Measurements from ENCODE around the gene BTNL8. TPM values are rescaled to one million over a fixed set of nuclear protein-coding genes. Genes with fewer than 3 reads are reported as not detected.
A peak's percentile ranks its signal among the peaks of the same experiment; 100 is the strongest.
"Not testable (repeated sequence)": the region's sequence is repeated elsewhere in the genome, so short reads cannot be mapped to it uniquely, and the experiment has no call there.

The BTNL8 gene
- total and polyA plus RNA-seq, 2 of the 13 experiments (the other 11 are each of a cell fraction or from before 2014, with no cell fraction given) = not detected

DNA sequence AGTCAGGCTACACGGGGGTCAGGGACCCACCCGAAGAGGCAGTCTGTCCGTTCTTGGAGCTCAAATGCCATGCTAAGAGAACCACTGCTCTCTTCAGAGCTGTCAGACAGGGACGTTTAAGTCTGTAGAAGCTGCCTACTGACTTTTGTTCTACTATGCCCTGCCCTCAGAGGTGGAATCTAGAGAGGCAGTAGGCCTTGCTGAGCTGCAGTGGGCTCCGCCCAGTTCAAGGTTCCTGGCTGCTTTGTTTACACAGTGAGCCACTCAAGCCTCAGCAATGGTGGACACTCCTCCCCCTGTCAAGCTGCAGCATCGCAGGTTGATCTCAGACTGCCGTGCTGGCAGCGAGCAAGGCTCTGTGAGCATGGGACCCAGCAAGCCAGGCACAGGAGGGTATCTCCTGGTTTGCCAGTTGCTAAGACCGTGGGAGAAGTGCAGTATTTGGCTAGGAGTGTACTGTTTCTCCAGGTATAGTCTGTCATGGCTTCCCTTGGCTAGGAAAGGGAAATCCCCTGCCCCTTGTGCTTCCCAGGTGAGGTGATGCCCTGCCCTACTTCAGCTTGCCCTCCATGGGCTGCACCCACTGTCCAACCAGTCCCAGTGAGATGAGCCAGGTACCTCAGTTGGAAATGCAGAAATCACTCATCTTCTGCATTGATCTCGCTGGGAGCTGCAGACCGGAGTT is 13.0 kb upstream of the BTNL8 start (continued):
- TF ChIP-seq, protein P1, sequence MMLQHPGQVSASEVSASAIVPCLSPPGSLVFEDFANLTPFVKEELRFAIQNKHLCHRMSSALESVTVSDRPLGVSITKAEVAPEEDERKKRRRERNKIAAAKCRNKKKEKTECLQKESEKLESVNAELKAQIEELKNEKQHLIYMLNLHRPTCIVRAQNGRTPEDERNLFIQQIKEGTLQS (CRISPR knock-in tag; IDR thresholded peaks at IDR 0.05) = peak; percentile 47; the same call in 1 of the 2 replicates
- TF ChIP-seq SPEN (CRISPR knock-in tag; IDR thresholded peaks at IDR 0.05; ENCODE audit: low read depth) = peak; percentile 87
- peak; percentile 84 for TF ChIP-seq TEAD3 (CRISPR knock-in tag; optimal IDR thresholded peaks at IDR 0.05; ENCODE audit: borderline replicate concordance)
- TF ChIP-seq ELF1 (CRISPR knock-in tag; IDR thresholded peaks at IDR 0.05) = 0 out of 2 replicates have a peak, but pooled peaks have one; percentile 25
- not testable (repeated sequence) for TF ChIP-seq FOXP1, SOX6 (IDR thresholded peaks at IDR 0.05)
- TF ChIP-seq FOXP1 (CRISPR knock-in tag; IDR thresholded peaks at IDR 0.05) = peak; percentile 24; the same call in 1 of the 2 replicates
- peak; percentile 98 for TF ChIP-seq FOXA3 (CRISPR knock-in tag; IDR thresholded peaks at IDR 0.05)
- peak; percentile 99 for TF ChIP-seq SP5 (CRISPR knock-in tag; IDR thresholded peaks at IDR 0.05; ENCODE audit: borderline replicate concordance, low read depth)
- peak; percentile 61 for TF ChIP-seq CBX1 (IDR thresholded peaks at IDR 0.05; ENCODE audit: low read depth)
- 0 out of 2 replicates have a peak, but pooled peaks have one; percentile 24 for TF ChIP-seq ZNF724P (CRISPR knock-in tag; IDR thresholded peaks at IDR 0.05; ENCODE audit: borderline replicate concordance)
- peak; percentile 41; the same call in 1 of the 2 replicates for TF ChIP-seq PHF20 (CRISPR knock-in tag; IDR thresholded peaks at IDR 0.05)
- TF ChIP-seq ZNF230 (CRISPR knock-in tag; IDR thresholded peaks at IDR 0.05) = 0 out of 2 replicates have a peak, but pooled peaks have one; percentile 59
- TF ChIP-seq GABPB1 (CRISPR knock-in tag; IDR thresholded peaks at IDR 0.05) = peak; percentile 41
- peak; percentile 44; the same call in 1 of the 2 replicates for TF ChIP-seq NCOA2 (CRISPR knock-in tag; IDR thresholded peaks at IDR 0.05)
- peak; percentile 59; the same call in 1 of the 2 replicates for TF ChIP-seq ERF (CRISPR knock-in tag; IDR thresholded peaks at IDR 0.05)
- TF ChIP-seq GATAD1 (CRISPR knock-in tag; IDR thresholded peaks at IDR 0.05) = peak; percentile 50; the same call in 1 of the 2 replicates
- TF ChIP-seq PHF21A (CRISPR knock-in tag; IDR thresholded peaks at IDR 0.05) = 0 out of 2 replicates have a peak, but pooled peaks have one; percentile 47
- TF ChIP-seq CEBPG (CRISPR knock-in tag; IDR thresholded peaks at IDR 0.05) = peak; percentile 36; the same call in 1 of the 2 replicates
- 0 out of 2 replicates have a peak, but pooled peaks have one; percentile 41 for TF ChIP-seq RNF2 (conservative IDR thresholded peaks at IDR 0.05; ENCODE audit: low read depth)
- TF ChIP-seq HDAC1 (CRISPR knock-in tag; IDR thresholded peaks at IDR 0.05) = peak; percentile 13; the same call in 1 of the 2 replicates
- TF ChIP-seq HMG20A (CRISPR knock-in tag; IDR thresholded peaks at IDR 0.05; ENCODE audit: borderline replicate concordance) = peak; percentile 49; the same call in 1 of the 2 replicates
- TF ChIP-seq, protein P2, sequence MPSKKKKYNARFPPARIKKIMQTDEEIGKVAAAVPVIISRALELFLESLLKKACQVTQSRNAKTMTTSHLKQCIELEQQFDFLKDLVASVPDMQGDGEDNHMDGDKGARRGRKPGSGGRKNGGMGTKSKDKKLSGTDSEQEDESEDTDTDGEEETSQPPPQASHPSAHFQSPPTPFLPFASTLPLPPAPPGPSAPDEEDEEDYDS (CRISPR knock-in tag; IDR thresholded peaks at IDR 0.05) = peak; percentile 40; the same call in 1 of the 2 replicates
- TF ChIP-seq, protein P3, sequence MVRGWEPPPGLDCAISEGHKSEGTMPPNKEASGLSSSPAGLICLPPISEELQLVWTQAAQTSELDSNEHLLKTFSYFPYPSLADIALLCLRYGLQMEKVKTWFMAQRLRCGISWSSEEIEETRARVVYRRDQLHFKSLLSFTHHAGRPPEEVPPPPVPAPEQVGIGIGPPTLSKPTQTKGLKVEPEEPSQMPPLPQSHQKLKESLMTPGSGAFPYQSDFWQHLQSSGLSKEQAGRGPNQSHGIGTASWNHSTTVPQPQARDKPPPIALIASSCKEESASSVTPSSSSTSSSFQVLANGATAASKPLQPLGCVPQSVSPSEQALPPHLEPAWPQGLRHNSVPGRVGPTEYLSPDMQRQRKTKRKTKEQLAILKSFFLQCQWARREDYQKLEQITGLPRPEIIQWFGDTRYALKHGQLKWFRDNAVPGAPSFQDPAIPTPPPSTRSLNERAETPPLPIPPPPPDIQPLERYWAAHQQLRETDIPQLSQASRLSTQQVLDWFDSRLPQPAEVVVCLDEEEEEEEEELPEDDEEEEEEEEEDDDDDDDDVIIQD (CRISPR knock-in tag; IDR thresholded peaks at IDR 0.05; ENCODE audit: low read depth) = peak; percentile 63; the same call in 1 of the 2 replicates
- peak; percentile 36 for TF ChIP-seq ZNF781 (CRISPR knock-in tag; IDR thresholded peaks at IDR 0.05; ENCODE audit: borderline replicate concordance, not compliant biosample characterization)
- TF ChIP-seq HDAC2 (CRISPR knock-in tag; IDR thresholded peaks at IDR 0.05) = peak; percentile 79
- TF ChIP-seq HNF4A (CRISPR knock-in tag; IDR thresholded peaks at IDR 0.05) = peak; percentile 93
- peak; percentile 22; the same call in 1 of the 2 replicates for TF ChIP-seq MYC (CRISPR knock-in tag; IDR thresholded peaks at IDR 0.05; ENCODE audit: borderline replicate concordance)
- peak; percentile 65 for TF ChIP-seq SOX6 (CRISPR knock-in tag; IDR thresholded peaks at IDR 0.05)

Data from HepG2 (cell line).